Measurements from ENCODE around the gene RTP5. TPM values are rescaled to one million over a fixed set of nuclear protein-coding genes. Genes with fewer than 3 reads are reported as not detected.
"Not testable (repeated sequence)": the region's sequence is repeated elsewhere in the genome, so short reads cannot be mapped to it uniquely, and the experiment has no call there.

Gene RTP5
- total RNA-seq, 1 experiment from 2014 or later, result not detected

GRCh38 chr2:241906826-241907570 is 37.5 kb downstream of the RTP5 start:
- H3K27ac Mint-ChIP-seq (ENCODE audit: unreplicated experiment), result no peak overlapping the region
- TF ChIP-seq, protein P1, sequence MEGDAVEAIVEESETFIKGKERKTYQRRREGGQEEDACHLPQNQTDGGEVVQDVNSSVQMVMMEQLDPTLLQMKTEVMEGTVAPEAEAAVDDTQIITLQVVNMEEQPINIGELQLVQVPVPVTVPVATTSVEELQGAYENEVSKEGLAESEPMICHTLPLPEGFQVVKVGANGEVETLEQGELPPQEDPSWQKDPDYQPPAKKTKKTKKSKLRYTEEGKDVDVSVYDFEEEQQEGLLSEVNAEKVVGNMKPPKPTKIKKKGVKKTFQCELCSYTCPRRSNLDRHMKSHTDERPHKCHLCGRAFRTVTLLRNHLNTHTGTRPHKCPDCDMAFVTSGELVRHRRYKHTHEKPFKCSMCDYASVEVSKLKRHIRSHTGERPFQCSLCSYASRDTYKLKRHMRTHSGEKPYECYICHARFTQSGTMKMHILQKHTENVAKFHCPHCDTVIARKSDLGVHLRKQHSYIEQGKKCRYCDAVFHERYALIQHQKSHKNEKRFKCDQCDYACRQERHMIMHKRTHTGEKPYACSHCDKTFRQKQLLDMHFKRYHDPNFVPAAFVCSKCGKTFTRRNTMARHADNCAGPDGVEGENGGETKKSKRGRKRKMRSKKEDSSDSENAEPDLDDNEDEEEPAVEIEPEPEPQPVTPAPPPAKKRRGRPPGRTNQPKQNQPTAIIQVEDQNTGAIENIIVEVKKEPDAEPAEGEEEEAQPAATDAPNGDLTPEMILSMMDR (IDR thresholded peaks at IDR 0.05; ENCODE audit: unreplicated experiment), result no peak
- no peaks in the 10 kb centered on the region for H3K36me3 Mint-ChIP-seq (ENCODE audit: insufficient read depth, unreplicated experiment)
- no peaks in the 10 kb centered on the region for H3K9me3 Mint-ChIP-seq (ENCODE audit: low read depth, unreplicated experiment)
- BruUV-seq (replicated peaks), result no TSS peak
- H3K4me3 Mint-ChIP-seq (ENCODE audit: low read depth, unreplicated experiment), result no peak overlapping the region
- CTCF ChIA-PET, result no interaction called here
- H3K4me1 Mint-ChIP-seq (ENCODE audit: low read depth, unreplicated experiment), result no peaks in the 10 kb centered on the region
- H3K27me3 Mint-ChIP-seq (ENCODE audit: unreplicated experiment), result no peaks in the 10 kb centered on the region
- DNase-seq, result no peak
- intact Hi-C loops (cut with micrococcal nuclease; ENCODE audit: unreplicated experiment), result no loop called here

GRCh38 chr2:241907831-241908230 is 38.3 kb downstream of the RTP5 start:
- H3K4me1 Mint-ChIP-seq (ENCODE audit: low read depth, unreplicated experiment); CTCF ChIA-PET; intact Hi-C loops (cut with micrococcal nuclease; ENCODE audit: unreplicated experiment); H3K9me3 Mint-ChIP-seq (ENCODE audit: low read depth, unreplicated experiment); H3K27ac Mint-ChIP-seq (ENCODE audit: unreplicated experiment); H3K4me3 Mint-ChIP-seq (ENCODE audit: low read depth, unreplicated experiment); H3K36me3 Mint-ChIP-seq (ENCODE audit: insufficient read depth, unreplicated experiment); BruUV-seq (replicated peaks); H3K27me3 Mint-ChIP-seq (ENCODE audit: unreplicated experiment); DNase-seq: not testable (repeated sequence)

DNA sequence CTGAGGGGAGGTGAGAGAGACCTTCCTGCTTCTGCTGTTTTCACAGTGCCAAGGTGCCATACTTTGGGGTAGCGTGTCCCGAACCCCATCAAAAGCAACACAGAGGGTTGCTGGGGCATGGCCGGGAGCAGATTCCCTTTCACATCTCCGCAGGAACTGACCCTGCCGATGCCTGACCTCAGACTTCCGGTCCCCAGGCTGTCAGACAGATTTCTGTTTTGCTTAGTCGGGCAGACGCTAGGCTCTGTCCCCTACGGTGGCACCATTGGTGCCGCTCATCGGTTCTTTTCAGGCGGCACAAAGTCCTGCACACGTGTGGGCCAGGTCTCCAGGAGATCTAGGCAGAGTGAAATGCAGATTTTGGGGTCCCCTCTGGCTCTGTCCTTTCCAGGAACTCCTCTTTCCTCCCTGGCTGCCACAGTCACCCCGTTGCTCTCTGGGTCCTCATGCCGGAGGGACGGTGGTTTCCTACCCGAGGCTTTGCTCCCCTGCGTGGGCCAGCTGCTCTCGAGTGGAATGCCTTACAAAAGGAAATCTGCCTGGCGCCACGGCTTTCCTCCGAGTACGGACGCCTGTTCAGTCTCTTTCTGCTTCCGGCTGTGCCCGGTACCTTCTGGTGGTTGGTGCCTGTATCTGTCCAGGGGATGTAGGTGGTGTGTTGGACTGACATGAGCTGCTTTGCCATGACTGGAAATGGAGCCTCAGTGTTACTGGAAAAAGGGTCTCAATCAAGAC is 39.3 kb downstream of the RTP5 start:
- no TSS peak for BruUV-seq (replicated peaks)
- TF ChIP-seq, protein P1 (IDR thresholded peaks at IDR 0.05; ENCODE audit: unreplicated experiment), result no peak
- Mint-ChIP-seq H3K9me3 (ENCODE audit: low read depth, unreplicated experiment) (no peaks in the 10 kb centered on the region), H3K27me3 (ENCODE audit: unreplicated experiment) (peaks cover 6% of the 10 kb centered on the region), H3K4me3 (ENCODE audit: low read depth, unreplicated experiment) (no peak overlapping the region), H3K4me1 (ENCODE audit: low read depth, unreplicated experiment) (no peaks in the 10 kb centered on the region), H3K36me3 (ENCODE audit: insufficient read depth, unreplicated experiment) (no peaks in the 10 kb centered on the region), H3K27ac (ENCODE audit: unreplicated experiment) (no peak overlapping the region)
- DNase-seq, result no peak
- intact Hi-C loops (cut with micrococcal nuclease; ENCODE audit: unreplicated experiment), result no loop called here
- CTCF ChIA-PET, result no interaction called here

DNA sequence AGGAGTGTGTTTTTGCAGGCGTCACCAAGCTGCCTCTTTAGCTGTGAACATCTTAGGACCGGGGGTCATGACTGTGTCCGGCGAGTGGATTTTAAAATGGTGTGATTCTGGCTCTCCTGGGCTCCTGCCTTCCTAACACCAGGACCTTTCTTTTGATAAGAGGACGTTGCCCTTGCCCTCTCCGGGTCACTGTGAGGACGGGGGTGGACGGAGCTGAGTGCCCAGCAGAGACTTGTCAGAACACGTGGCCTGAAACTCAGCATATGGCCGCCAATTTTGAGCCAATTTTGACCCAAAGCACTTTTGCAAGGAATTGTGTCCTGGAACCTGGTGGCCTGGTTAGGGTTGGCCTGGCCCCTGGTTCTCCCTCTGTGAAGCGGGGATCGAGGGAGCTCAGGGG is 40.2 kb downstream of the RTP5 start:
- Mint-ChIP-seq H3K9me3 (ENCODE audit: low read depth, unreplicated experiment) (no peaks in the 10 kb centered on the region), H3K4me3 (ENCODE audit: low read depth, unreplicated experiment) (no peak overlapping the region), H3K4me1 (ENCODE audit: low read depth, unreplicated experiment) (no peaks in the 10 kb centered on the region), H3K27ac (ENCODE audit: unreplicated experiment) (no peak overlapping the region), H3K36me3 (ENCODE audit: insufficient read depth, unreplicated experiment) (no peaks in the 10 kb centered on the region), H3K27me3 (ENCODE audit: unreplicated experiment) (peaks cover 8% of the 10 kb centered on the region)
- no peak for DNase-seq
- intact Hi-C loops (cut with micrococcal nuclease; ENCODE audit: unreplicated experiment), result no loop called here
- TF ChIP-seq, protein P1 (IDR thresholded peaks at IDR 0.05; ENCODE audit: unreplicated experiment), result no peak
- BruUV-seq (replicated peaks), result no TSS peak
- CTCF ChIA-PET, result no interaction called here
